DMS53 treated with DMSO at 0.1 percent for 48 hours (cell line): Measurements from ENCODE around the gene ARMCX2.
A peak's percentile ranks its signal among the peaks of the same experiment; 100 is the strongest.
"Not testable (repeated sequence)": the region's sequence is repeated elsewhere in the genome, so short reads cannot be mapped to it uniquely, and the experiment has no call there.

Experiments used
- DNase-seq: peaks from one replicate; lab custom pipeline; 2025; ENCODE audit not compliant: unreplicated experiment; lab: John Stamatoyannopoulos, UW

The ARMCX2 gene

GRCh38 chrX:101659601-101660063 lies at the start of gene ARMCX2:
TSS of gene ARMCX2 (minus strand) at chrX:101659850. CDS start at chrX:101657588, 2,262 bp downstream.
- peak; percentile 14 for DNase-seq

- DNase-seq: no peak
Observed at GRCh38 chrX:101709384-101709783, 49.7 kb upstream of the ARMCX2 start.

GRCh38 chrX:101708163-101708562 lies 48.5 kb upstream of the ARMCX2 start:
- DNase-seq: no peak

- no peak for DNase-seq
Observed at GRCh38 chrX:101693476-101693875, 33.8 kb upstream of the ARMCX2 start.

GRCh38 chrX:101691835-101692234 lies 32.2 kb upstream of the ARMCX2 start:
- DNase-seq: no peak

GRCh38 chrX:101686574-101686973 lies 26.9 kb upstream of the ARMCX2 start:
- DNase-seq: no peak

GRCh38 chrX:101685923-101686322 lies 26.3 kb upstream of the ARMCX2 start:
- no peak for DNase-seq

- no peak for DNase-seq
Observed at GRCh38 chrX:101682723-101683122, 23.1 kb upstream of the ARMCX2 start.

GRCh38 chrX:101677028-101677427 lies 17.4 kb upstream of the ARMCX2 start:
- no peak for DNase-seq

- no peak for DNase-seq
Observed at GRCh38 chrX:101676571-101676970, 16.9 kb upstream of the ARMCX2 start.

GRCh38 chrX:101668143-101668542 lies 8.5 kb upstream of the ARMCX2 start:
- peak; percentile 30 for DNase-seq

GRCh38 chrX:101658661-101659491 lies 774 bp downstream of the ARMCX2 start:
- no peak for DNase-seq

- no peak for DNase-seq
Observed at GRCh38 chrX:101657495-101657894, 2.2 kb downstream of the ARMCX2 start.

- DNase-seq: no peak
Observed at GRCh38 chrX:101656817-101657216, 2.8 kb downstream of the ARMCX2 start.

- DNase-seq: no peak
Observed at GRCh38 chrX:101655534-101655933, 4.1 kb downstream of the ARMCX2 start.

- DNase-seq: not testable (repeated sequence)
Observed at GRCh38 chrX:101647716-101648115, 11.9 kb downstream of the ARMCX2 start.

GRCh38 chrX:101642093-101642492 lies 17.6 kb downstream of the ARMCX2 start:
- no peak for DNase-seq

GRCh38 chrX:101639583-101639982 lies 20.1 kb downstream of the ARMCX2 start:
- no peak for DNase-seq

GRCh38 chrX:101619364-101619763 lies 40.3 kb downstream of the ARMCX2 start:
- DNase-seq: peak; percentile 74

- peak; percentile 28 for DNase-seq
Observed at GRCh38 chrX:101617211-101618191, 42.1 kb downstream of the ARMCX2 start, which contains the start of gene ARMCX6. TSS of gene ARMCX6 (minus strand) at chrX:101618000. CDS start at chrX:101616620, 1,380 bp downstream.

- DNase-seq: no peak
Observed at GRCh38 chrX:101605728-101606127, 53.9 kb downstream of the ARMCX2 start.
